ENCODE measurements around the gene ABCA9.

GRCh38 chr17:68957944-68958343 lies 102.8 kb downstream of the ABCA9 start:
- TF ChIP-seq CTCF (IDR thresholded peaks at IDR 0.05) = no peak
- TF ChIP-seq PHF8 (IDR thresholded peaks at IDR 0.05; ENCODE audit: borderline replicate concordance, low read depth) = no peak
- TF ChIP-seq RAD21 (conservative IDR thresholded peaks at IDR 0.05 in 1 of 2, IDR thresholded peaks at IDR 0.05 in 1 of 2) = no peak
- no peak for TF ChIP-seq BHLHE40 (IDR thresholded peaks at IDR 0.05; ENCODE audit: low read depth, low read length)
- TF ChIP-seq JUN (IDR thresholded peaks at IDR 0.05) = no peak
- TF ChIP-seq POLR2A (IDR thresholded peaks at IDR 0.05; ENCODE audit: low read length) = no peak
- no peak for TF ChIP-seq ELK1 (IDR thresholded peaks at IDR 0.05; ENCODE audit: low read depth, low read length)
- no peak for TF ChIP-seq MAZ (IDR thresholded peaks at IDR 0.05; ENCODE audit: borderline replicate concordance, low read depth, low read length)
- TF ChIP-seq RNF2 (IDR thresholded peaks at IDR 0.05; ENCODE audit: borderline replicate concordance, low read depth) = no peak
- no peak for TF ChIP-seq HOXA7 (CRISPR knock-in tag; IDR thresholded peaks at IDR 0.05)

Data from A549 (cell line).